CD4-positive, alpha-beta T cell (primary cell): ENCODE data around the gene HDGFL1. TPM values are rescaled to one million over a fixed set of nuclear protein-coding genes. Genes with fewer than 3 reads are reported as not detected.

ENCODE experiments used
- ATAC-seq: fragments of 200-7000 bp; cut with Tn5 transposase; one replicate; pipeline ENCODE4 v1.10.0; 2022; ENCODE audit warnings: mild to moderate bottlenecking; ENCODE audit not compliant: poor library complexity
- CTCF ChIA-PET: fragments of 350-600 bp; sonication (Branson Sonifier 250); formaldehyde crosslinking; loops from one replicate; lab custom pipeline; 2021; ENCODE audit warnings: antibody characterized with exemption, inconsistent platforms; lab: Charles Lee
- POLR2A ChIA-PET: fragments of 350-600 bp; sonication (Branson Sonifier 250); formaldehyde crosslinking; loops from one replicate; lab custom pipeline; 2021; ENCODE audit warnings: antibody characterized with exemption, inconsistent platforms; lab: Charles Lee
- DNase-seq, 14 experiments: peaks; one replicate each; pipeline ENCODE4 v3.0.0-alpha.2; 2013 to 2020; ENCODE audit warnings: mixed read lengths in 2 of 14
- H3K27ac ChIP-seq, 2 donors: one replicate each; pipeline versions ENCODE4 v1.5.1 to v1.7.0; 2013; ENCODE audit warnings: low read length in 2 of 2, low read depth in 1 of 2, mild to moderate bottlenecking in 1 of 2
- H3K27me3 ChIP-seq, 2 experiments: 1 replicate in 1 of 2; 2 replicates in 1 of 2; pipeline versions ENCODE4 v1.6.1 to v1.7.0; 2013; ENCODE audit warnings: low read length in 2 of 2, control low read depth in 1 of 2, mild to moderate bottlenecking in 1 of 2, moderate library complexity in 1 of 2; ENCODE audit not compliant: insufficient read depth in 2 of 2, control insufficient read depth in 1 of 2
- H3K36me3 ChIP-seq: one replicate; pipeline ENCODE4 v1.6.1; 2013; ENCODE audit warnings: low read length, control low read depth; ENCODE audit not compliant: insufficient read depth
- H3K4me1 ChIP-seq: one replicate; pipeline ENCODE4 v1.6.1; 2013; ENCODE audit warnings: low read length, control low read depth; ENCODE audit not compliant: insufficient read depth
- H3K4me3 ChIP-seq: one replicate; pipeline ENCODE4 v1.5.1; 2013; ENCODE audit warnings: mild to moderate bottlenecking, low read length, moderate library complexity
- H3K9me3 ChIP-seq, 2 experiments: 1 replicate in 1 of 2; 2 replicates in 1 of 2; pipeline versions ENCODE4 v1.6.1 to v1.7.0; 2013; ENCODE audit warnings: low read length in 2 of 2, mild to moderate bottlenecking in 2 of 2, control low read depth in 1 of 2, moderate library complexity in 1 of 2; ENCODE audit not compliant: control insufficient read depth in 1 of 2, insufficient read depth in 1 of 2
- H3K27ac Mint-ChIP-seq: one replicate; pipeline ENCODE4 v1.8.0; 2020; ENCODE audit warnings: mixed read lengths
- H3K27me3 Mint-ChIP-seq: one replicate; pipeline ENCODE4 v1.8.0; 2021; ENCODE audit warnings: mixed read lengths
- H3K36me3 Mint-ChIP-seq: one replicate; pipeline ENCODE4 v1.8.0; 2021; ENCODE audit warnings: low read depth, mixed read lengths
- H3K4me1 Mint-ChIP-seq: one replicate; pipeline ENCODE4 v1.8.0; 2021; ENCODE audit warnings: low read depth, mixed read lengths
- H3K4me3 Mint-ChIP-seq: one replicate; pipeline ENCODE4 v1.8.0; 2020; ENCODE audit warnings: mild to moderate bottlenecking, mixed read lengths
- H3K9me3 Mint-ChIP-seq: one replicate; pipeline ENCODE4 v1.8.0; 2020; ENCODE audit warnings: mixed read lengths
- intact Hi-C, 2 experiments: fragments of 100-400 bp; cut with DNase I in 1 of 2; cut with micrococcal nuclease in 1 of 2; formaldehyde crosslinking; loops; one replicate each; pipeline versions ENCODE4 v1.15.1 to v1.9.0; 2023 to 2025; cut with DNase I, micrococcal nuclease
- total RNA-seq, 174 experiments: library from RNA in 2 of 174; stranded (reverse) in 2 of 174; gene quantifications; one replicate each; pipeline ENCODE4 v1.2.3 and lab custom pipeline; 2021 to 2026
- TF ChIP-seq, protein P1 (sequence below): fragments of 200-600 bp; IDR thresholded peaks from one replicate; pipeline ENCODE4 v1.8.0; 2022; ENCODE audit warnings: antibody characterized with exemption, mild to moderate bottlenecking

The HDGFL1 gene
- total RNA-seq, 2 experiments from 2014 or later, result not detected

DNA sequence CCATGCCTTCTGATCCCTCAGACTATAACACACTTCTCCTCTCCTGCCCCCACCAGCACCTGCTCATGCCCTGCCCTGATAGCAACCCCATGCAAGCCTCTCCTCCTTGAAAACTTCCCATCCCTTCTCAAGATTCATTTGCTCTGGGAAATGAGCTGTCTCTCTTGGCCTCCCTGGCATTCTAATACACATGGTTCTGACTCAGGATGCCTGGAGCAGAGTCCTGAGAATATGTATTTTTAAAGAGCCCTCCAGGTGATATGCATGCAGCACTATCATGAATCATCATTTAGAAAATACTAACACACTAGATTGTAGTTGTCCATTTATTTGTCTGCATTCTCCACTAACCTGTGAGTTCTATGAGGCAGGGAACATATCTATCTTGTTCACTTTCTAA, 26.6 kb downstream of the HDGFL1 start:
- no peaks in the 10 kb centered on the region for H3K4me1 ChIP-seq
- Mint-ChIP-seq H3K4me1 (no peaks in the 10 kb centered on the region), H3K36me3 (no peaks in the 10 kb centered on the region), H3K27ac (no peak overlapping the region), H3K4me3 (no peak overlapping the region), H3K9me3 (no peaks in the 10 kb centered on the region), H3K27me3 (no peaks in the 10 kb centered on the region)
- ATAC-seq, result no peak
- TF ChIP-seq, protein P1, sequence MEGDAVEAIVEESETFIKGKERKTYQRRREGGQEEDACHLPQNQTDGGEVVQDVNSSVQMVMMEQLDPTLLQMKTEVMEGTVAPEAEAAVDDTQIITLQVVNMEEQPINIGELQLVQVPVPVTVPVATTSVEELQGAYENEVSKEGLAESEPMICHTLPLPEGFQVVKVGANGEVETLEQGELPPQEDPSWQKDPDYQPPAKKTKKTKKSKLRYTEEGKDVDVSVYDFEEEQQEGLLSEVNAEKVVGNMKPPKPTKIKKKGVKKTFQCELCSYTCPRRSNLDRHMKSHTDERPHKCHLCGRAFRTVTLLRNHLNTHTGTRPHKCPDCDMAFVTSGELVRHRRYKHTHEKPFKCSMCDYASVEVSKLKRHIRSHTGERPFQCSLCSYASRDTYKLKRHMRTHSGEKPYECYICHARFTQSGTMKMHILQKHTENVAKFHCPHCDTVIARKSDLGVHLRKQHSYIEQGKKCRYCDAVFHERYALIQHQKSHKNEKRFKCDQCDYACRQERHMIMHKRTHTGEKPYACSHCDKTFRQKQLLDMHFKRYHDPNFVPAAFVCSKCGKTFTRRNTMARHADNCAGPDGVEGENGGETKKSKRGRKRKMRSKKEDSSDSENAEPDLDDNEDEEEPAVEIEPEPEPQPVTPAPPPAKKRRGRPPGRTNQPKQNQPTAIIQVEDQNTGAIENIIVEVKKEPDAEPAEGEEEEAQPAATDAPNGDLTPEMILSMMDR, result no peak
- no peak for DNase-seq
- H3K27me3 ChIP-seq, result no peaks in the 10 kb centered on the region
- no peak overlapping the region for H3K4me3 ChIP-seq
- no peaks in the 10 kb centered on the region for H3K36me3 ChIP-seq
- intact Hi-C loops, result no loop called here
- H3K9me3 ChIP-seq, result no peaks in the 10 kb centered on the region
- CTCF ChIA-PET, result no interaction called here
- POLR2A ChIA-PET, result no interaction called here
- H3K27ac ChIP-seq, result no peak overlapping the region

DNA sequence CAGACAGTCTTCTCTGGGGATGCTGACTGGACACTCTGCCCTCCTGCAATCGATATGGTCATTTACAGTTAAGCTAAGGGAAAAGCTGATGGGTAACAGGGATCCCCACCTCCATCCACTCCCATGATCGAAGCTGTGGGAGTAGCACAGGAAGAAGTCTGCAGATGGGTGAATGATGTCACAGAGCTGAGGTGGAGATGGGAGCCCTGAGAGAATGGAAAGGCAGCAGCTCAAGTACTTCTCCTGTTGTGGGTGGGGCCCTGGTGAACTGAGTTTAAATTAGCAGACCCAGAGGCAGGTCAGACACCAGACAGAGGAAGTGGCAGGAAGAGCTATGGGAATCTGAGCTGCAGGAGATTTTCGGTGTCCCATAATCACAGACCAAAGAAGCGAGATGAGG, 29.0 kb downstream of the HDGFL1 start:
- Mint-ChIP-seq H3K27ac (no peak overlapping the region), H3K36me3 (no peaks in the 10 kb centered on the region), H3K4me1 (no peaks in the 10 kb centered on the region)

DNA sequence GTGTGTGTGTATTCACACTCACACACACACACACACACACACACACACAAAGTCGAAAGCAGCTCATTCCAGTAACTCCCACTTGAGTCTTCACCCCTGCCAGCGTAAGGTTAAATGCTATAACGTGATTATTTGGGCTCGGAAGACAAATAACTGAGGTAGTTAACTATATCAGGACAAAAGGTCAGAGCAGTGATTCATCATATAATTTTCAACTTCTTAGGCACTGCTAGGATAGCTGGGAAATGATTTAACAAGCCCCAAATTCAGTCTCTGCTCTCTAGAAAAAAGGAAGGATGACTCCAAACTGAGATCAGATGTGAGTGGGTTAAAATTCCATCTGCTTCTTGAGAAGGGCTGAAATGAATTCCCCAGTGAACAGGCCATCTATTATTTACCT, 30.7 kb downstream of the HDGFL1 start:
- H3K27me3 ChIP-seq, result no peaks in the 10 kb centered on the region
- H3K36me3 Mint-ChIP-seq, result no peaks in the 10 kb centered on the region
- ATAC-seq, result no peak
- no peak for DNase-seq
- H3K9me3 Mint-ChIP-seq, result no peaks in the 10 kb centered on the region
- ChIA-PET CTCF (no interaction called here), POLR2A (no interaction called here)
- no peaks in the 10 kb centered on the region for H3K4me1 ChIP-seq
- no peak overlapping the region for H3K27ac ChIP-seq
- H3K4me3 ChIP-seq, result no peak overlapping the region
- TF ChIP-seq, protein P1, result no peak
- no peaks in the 10 kb centered on the region for H3K27me3 Mint-ChIP-seq
- H3K4me3 Mint-ChIP-seq, result no peak overlapping the region
- H3K9me3 ChIP-seq, result no peaks in the 10 kb centered on the region
- no peak overlapping the region for H3K27ac Mint-ChIP-seq
- no peaks in the 10 kb centered on the region for H3K36me3 ChIP-seq
- intact Hi-C loops, result no loop called here
- H3K4me1 Mint-ChIP-seq, result no peaks in the 10 kb centered on the region

More for the DNA sequence above, 29.0 kb downstream of the HDGFL1 start:
- Histone ChIP-seq H3K4me1 (no peaks in the 10 kb centered on the region), H3K27ac (no peak overlapping the region), H3K9me3 (no peaks in the 10 kb centered on the region), H3K36me3 (no peaks in the 10 kb centered on the region), H3K4me3 (no peak overlapping the region), H3K27me3 (no peaks in the 10 kb centered on the region)
- no peaks in the 10 kb centered on the region for H3K27me3 Mint-ChIP-seq
- H3K4me3 Mint-ChIP-seq, result no peak overlapping the region
- DNase-seq (no peak), ATAC-seq (no peak)
- TF ChIP-seq, protein P1, result no peak
- ChIA-PET CTCF (no interaction called here), POLR2A (no interaction called here)
- H3K9me3 Mint-ChIP-seq, result no peaks in the 10 kb centered on the region
- intact Hi-C loops, result no loop called here
